ENCODE results near the gene AJM1. TPM values are rescaled to one million over a fixed set of nuclear protein-coding genes. Genes with fewer than 3 reads are reported as not detected.
"Not testable (repeated sequence)": the region's sequence is repeated elsewhere in the genome, so short reads cannot be mapped to it uniquely, and the experiment has no call there.

AJM1 gene
- total RNA-seq, 1 donor from 2014 or later, result 1.00 TPM

- no peak for DNase-seq (ENCODE audit: low spot score)
These were observed 12.0 kb upstream of the AJM1 start for GRCh38 chr9:136829981-136830885.

- DNase-seq (ENCODE audit: low spot score), result no peak
These were observed 11.1 kb upstream of the AJM1 start for GRCh38 chr9:136831002-136831719.

GRCh38 chr9:136831720-136832104 is 10.6 kb upstream of the AJM1 start:
- DNase-seq (ENCODE audit: low spot score), result no peak

- no peak for DNase-seq (ENCODE audit: low spot score)
These were observed 9.7 kb upstream of the AJM1 start for GRCh38 chr9:136832581-136832980.

- DNase-seq (ENCODE audit: low spot score), result not testable (repeated sequence)
These were observed 8.8 kb upstream of the AJM1 start for GRCh38 chr9:136833381-136834048.

DNA sequence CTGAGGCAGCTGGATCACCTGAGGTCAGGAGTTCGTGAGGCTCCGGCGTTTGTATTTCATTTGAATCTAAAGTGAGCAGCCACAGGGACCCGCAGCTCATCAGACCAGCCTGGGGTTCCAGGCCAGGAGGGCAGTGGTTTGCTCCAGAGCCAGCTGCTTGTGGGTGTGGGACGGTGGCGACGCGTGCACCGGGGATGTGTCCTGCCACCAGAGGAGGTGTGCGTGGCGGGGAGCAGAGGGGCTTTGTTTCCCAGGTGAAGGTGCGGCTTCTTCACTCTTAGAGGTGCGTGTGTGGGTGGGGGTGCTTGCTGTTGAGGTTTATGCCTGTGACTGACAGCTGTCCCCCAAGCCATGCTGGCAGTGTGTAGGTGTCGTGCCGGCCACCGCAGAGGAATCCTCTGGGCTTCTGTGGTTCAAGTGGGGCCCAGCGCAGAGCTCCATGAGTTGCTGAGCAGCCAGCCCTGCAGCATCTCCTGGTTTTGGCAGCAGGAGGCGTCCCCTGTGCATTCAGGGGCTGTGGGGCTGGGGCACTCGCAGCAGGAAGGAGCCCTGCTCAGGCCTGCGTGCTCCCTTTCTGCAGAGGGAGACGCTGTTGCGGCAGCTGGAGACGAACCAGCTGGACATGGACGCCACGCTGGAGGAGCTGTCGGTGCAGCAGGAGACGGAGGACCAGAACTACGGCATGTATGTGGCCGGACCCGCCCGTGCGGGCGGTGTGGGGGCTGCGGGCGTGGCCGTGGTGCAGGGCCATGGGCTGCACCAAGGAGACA is 6.9 kb upstream of the AJM1 start:
- no peak for DNase-seq (ENCODE audit: low spot score)

DNA sequence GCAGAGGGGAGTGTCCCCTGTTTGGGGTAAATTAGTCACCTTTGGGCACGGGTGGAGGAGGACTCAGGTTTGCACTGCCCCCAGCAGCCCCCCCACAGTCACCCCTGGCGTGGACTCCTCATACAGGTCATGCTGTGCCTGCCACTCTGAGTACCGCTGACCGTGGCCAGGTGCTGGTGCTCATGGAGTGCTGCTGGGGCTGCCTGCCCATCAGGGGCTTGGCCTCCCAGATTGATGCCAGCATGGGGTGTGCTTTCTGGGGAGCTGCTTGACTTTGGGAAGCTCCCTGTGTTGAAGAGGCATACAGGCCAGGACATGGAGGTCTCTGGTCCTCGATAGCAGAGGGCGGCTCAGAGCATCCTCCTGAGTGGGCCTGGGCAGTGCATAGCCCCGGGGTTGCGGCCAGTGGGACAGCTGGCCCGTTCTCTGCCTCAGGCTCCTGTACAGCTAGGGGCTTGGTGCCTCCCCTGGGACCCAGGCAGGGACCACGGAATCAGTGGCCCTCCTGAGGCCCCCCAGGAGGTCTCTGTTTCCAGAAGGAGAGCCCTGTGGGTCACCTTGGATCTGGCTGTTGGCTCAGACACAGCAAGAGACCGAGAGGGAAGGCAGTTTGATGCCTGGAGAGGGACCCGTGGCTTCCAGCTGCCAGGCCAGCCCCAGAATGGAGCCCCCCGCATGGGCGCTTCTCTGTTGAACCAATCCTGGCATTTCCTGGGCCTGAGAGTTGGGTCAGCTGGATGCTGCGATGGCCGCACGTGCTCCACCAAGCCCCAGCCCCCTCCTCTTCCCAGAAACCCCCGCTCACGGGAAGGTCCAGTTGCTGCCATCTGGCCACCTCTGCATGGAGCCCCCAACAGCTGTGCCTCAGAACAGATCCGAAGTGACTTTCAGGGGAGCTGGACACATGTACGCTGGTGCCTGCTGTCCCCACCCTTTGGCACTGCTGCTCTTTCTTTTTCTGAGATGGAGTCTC is 6.1 kb upstream of the AJM1 start:
- no peak for DNase-seq (ENCODE audit: low spot score)

DNA sequence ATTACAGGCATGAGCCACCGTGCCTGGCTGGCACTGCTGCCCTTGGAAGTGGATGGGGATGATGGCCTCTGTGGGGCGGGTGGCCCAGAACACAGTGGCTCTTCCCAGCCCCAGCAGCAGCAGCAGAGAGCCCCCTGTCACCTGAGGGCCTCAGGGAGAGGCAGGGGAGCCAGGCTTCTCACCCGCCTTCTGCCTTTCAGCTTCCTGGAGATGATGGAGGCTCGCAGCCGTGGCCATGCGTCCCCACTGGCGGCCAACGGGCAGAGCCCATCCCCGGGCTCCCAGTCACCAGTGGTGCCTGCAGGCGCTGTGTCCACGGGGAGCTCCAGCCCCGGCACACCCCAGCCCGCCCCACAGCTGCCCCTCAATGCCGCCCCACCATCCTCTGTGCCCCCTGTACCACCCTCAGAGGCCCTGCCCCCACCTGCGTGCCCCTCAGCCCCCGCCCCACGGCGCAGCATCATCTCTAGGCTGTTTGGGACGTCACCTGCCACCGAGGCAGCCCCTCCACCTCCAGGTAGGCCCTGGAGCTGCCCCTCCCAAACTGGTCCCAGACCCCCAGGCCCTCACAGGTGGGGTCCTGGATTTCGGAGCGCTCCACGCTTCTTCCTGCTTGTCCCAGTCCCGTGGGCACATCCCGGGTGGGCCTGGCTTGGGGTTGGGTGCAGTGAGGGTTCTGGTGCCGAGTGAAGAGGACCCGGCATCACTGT is 5.0 kb upstream of the AJM1 start:
- DNase-seq (ENCODE audit: low spot score), result no peak

- DNase-seq (ENCODE audit: low spot score), result not testable (repeated sequence)
These were observed 4.4 kb upstream of the AJM1 start for GRCh38 chr9:136837856-136838277.

DNA sequence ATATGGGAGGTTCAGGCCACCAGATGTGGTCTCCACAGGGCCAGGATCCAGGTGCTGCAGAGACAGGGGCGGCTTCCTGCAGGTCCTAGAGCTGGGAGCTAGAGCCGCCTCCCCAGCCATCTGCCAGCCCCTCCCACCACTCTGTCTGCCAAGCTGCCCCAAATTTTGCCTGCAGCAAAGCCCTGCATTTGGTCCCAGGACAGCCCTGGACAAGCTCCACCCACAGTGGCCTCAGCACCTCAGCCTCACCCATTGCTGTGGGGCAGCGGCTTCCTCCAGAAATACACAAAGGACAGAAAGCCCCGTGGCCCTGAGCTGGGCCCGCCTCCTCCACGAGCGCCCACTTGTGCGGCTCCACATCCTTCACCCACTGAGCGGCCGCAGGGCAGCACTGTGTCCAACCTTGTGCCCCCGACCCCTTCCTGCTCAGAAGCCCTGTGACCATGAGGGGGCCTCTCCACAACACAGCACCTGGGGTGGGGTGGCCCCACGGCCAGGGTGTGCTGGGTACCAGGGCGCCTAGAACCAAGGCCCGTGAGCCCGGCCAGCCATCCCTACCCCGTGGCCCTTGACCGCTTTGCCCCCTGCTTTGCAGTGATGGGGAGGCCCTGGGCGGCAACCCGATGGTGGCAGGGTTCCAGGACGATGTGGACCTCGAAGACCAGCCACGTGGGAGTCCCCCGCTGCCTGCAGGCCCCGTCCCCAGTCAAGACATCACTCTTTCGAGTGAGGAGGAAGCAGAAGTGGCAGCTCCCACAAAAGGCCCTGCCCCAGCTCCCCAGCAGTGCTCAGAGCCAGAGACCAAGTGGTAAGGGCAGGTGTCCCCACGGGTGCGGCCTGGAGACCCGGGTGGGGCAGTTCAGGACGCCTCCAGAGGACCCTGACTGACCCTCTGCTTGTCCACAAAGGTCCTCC is 3.7 kb upstream of the AJM1 start:
- no peak for DNase-seq (ENCODE audit: low spot score)

- DNase-seq (ENCODE audit: low spot score), result no peak
These were observed 2.8 kb upstream of the AJM1 start for GRCh38 chr9:136839229-136840139.

DNA sequence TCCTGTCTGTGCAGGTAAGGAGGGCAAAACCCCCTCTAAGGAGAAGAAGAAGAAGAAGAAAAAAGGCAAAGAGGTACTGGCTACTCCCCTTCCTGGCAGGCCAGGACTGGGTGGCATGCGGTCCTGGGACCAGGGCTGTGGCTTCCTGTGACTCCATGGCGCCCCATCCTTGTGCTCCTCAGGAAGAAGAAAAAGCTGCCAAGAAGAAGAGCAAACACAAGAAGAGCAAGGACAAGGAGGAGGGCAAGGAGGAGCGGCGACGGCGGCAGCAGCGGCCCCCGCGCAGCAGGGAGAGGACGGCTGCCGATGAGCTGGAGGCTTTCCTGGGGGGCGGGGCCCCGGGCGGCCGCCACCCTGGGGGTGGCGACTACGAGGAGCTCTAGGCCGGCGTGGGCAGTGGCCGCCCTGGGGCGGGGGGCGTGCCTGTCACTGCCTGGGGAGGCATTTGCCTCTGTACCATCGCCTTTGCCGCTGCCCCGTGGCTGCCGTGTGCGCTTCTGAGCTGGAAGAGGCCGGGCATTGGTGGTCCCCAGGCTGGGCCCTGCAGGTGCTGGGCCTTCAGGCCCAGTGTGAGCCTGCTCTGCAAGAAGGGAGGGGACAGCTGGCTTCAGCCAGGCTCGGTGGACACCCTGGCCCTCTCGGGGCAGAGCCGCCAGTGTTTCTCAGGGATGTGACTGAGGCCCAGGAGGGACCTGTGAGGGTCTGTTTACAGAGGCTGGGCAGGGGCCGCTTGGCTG is 2.0 kb upstream of the AJM1 start:
- no peak for DNase-seq (ENCODE audit: low spot score)

DNA sequence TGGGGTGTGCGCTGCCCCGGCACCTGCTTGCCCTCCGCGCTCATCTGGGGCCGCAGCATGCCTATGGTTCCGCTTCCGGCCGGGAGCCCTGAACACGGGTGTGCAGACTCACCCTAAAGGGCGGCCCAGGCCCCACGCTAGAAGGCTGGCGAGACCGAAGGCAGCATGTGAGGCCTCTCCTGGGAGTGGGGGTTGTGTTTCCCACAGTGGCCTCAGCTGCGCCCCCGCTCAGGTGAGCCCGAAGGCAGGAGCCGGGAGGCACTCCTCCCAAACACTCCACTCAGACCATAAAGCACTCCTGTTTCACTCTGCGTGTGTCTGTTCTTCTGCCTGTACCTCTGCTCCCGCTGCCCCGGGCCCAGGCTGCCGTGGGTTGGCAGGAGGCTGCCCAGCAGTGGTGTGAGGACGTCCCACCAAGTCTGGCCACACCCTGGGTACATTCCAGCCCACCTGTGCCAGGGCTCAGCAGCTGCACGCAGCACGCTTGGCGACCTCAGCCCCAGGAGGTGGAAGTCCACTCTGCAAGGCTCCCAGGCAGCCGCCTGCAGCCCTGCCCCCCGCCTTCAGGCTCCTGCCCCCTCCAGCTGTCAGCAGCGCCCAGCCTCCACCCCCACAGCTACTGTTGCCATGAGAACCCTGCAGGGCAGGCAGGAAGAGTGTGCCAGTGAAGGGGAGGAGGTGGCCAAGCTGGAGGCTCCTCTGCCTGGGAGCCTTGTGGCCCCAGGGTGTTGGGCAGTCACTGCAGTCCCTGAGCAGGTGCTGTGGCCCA is 1.2 kb upstream of the AJM1 start:
- no peak for DNase-seq (ENCODE audit: low spot score)

GRCh38 chr9:136841646-136842379 is 465 bp upstream of the AJM1 start:
- not testable (repeated sequence) for DNase-seq (ENCODE audit: low spot score)

Measured in mesenteric fat pad (tissue), 1 donor.